AG10803 (cell line): ENCODE results near the gene DCN.
"Not testable (repeated sequence)": the region's sequence is repeated elsewhere in the genome, so short reads cannot be mapped to it uniquely, and the experiment has no call there.

ENCODE experiments used
- DNase-seq: peaks from one replicate; pipeline ENCODE4 v3.0.0; 2010; ENCODE audit warnings: low read depth
- H3K4me3 ChIP-seq: 2 replicates; pipeline ENCODE4 v1.5.1; 2011; ENCODE audit warnings: mild to moderate bottlenecking, low read length, control low read depth
- TF ChIP-seq, protein P1 (sequence below): conservative IDR thresholded peaks from 2 replicates; pipeline ENCODE4 v1.5.1; 2011; ENCODE audit warnings: mild to moderate bottlenecking, low read length, control low read depth, inconsistent platforms

The DCN gene

DNA sequence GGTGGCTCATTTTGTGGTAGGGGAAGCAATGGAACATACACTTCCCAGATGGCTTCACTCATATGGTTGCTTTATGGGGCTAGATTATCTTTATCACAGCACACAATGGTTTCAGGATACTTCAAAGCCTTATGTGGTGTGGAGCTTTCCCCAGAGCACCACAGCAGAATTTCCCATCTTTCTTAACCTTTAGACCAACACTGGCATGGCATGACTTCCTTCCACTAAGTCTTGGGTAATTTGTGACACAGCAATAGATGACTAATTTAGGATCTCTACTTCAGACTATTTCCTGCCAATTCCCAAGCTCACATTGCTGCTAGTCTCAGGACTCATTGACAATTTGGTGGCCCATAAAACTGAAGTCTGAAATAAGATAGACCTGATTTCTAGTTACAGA lies 36.9 kb upstream of the DCN start:
- H3K4me3 ChIP-seq, result no peak overlapping the region
- TF ChIP-seq, protein P1, sequence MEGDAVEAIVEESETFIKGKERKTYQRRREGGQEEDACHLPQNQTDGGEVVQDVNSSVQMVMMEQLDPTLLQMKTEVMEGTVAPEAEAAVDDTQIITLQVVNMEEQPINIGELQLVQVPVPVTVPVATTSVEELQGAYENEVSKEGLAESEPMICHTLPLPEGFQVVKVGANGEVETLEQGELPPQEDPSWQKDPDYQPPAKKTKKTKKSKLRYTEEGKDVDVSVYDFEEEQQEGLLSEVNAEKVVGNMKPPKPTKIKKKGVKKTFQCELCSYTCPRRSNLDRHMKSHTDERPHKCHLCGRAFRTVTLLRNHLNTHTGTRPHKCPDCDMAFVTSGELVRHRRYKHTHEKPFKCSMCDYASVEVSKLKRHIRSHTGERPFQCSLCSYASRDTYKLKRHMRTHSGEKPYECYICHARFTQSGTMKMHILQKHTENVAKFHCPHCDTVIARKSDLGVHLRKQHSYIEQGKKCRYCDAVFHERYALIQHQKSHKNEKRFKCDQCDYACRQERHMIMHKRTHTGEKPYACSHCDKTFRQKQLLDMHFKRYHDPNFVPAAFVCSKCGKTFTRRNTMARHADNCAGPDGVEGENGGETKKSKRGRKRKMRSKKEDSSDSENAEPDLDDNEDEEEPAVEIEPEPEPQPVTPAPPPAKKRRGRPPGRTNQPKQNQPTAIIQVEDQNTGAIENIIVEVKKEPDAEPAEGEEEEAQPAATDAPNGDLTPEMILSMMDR, result no peak
- peak; percentile 74 for DNase-seq

DNA sequence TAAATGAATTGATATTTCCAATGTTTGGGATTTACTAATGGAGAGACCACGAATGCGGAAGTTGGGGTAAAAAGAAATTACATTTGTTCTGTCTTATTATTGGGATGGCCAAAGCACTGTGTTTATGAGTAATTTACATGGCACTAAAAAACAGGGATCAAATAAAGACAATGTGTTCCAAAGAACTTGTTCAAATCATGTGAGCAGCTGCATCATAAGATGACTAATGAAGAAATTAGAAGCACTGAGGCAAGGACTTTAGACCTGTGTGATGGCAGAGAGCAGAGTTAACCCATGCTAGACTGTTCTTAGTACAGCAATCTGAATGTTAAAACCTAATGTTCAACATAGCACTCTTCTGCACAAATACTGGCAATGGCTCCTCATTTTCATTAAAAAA lies 34.3 kb upstream of the DCN start:
- TF ChIP-seq, protein P1, result no peak
- no peak for DNase-seq
- no peak overlapping the region for H3K4me3 ChIP-seq

DNA sequence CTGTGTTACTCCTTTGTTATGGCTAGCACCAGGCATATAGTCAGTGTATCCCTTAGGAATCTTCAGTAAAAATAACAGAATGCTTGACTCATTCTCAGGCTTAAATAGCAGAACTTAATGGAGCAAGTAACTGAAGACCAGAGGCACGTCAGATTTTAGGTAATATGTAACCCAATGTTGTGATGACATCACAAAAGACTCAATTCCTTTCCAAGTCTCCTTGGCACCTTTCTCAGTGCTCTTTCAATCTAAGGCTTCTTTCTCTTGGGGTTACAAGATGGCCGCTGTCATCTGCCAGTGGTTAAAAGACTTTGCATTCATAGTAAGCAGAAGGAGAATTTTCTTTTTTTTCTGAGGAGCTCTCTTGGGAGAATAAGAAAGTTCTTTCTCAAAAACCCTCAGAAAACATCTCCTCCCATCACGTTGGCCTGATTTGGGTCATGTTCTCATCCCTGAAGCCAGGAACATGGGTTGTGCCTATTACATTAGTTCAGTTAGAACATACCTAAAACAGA lies 33.4 kb upstream of the DCN start:
- TF ChIP-seq, protein P1, result no peak
- DNase-seq, result peak; percentile 70
- H3K4me3 ChIP-seq, result no peak overlapping the region

DNA sequence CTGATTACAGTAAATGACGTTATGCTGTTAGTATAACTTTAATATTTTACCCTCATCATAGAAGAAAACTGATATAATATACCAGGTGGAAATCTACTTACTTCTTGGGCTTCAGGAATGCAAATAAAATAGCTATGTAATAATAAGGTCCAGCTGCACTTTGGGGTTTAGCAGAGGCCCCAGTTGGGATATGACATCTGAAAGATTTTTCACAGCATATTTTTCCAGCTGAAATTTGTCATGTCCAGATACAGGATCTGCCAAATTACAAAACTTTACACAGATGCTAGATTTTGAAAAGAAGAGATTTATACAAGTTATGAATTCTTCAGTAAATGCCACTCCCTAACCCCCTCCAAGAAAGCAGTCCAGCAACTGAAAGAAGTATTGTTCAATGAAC lies 29.2 kb upstream of the DCN start:
- DNase-seq, result peak; percentile 81
- TF ChIP-seq, protein P1, result no peak

DNA sequence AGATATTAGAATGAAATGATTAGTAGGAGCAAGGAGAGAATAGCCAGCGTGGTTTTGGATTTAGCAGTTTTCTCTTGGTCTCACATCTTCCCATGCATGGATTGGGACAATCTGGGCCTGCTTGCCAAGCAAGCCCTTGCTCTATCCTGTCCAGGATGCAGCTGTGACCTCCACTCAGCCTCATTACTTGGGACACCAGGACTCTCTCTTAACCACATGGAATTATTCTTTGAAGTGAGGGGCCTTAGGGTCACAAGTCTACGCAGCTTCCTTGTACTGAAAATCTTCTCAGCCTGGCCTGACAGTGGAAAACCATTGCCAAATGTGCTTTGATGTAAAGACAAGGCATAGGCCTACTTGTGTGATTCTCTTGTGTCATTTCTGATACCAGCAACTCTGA lies 28.0 kb upstream of the DCN start:
- DNase-seq, result no peak
- TF ChIP-seq, protein P1, result no peak
- H3K4me3 ChIP-seq, result no peak overlapping the region

More for the DNA sequence above, 29.2 kb upstream of the DCN start:
- H3K4me3 ChIP-seq, result no peak overlapping the region

DNA sequence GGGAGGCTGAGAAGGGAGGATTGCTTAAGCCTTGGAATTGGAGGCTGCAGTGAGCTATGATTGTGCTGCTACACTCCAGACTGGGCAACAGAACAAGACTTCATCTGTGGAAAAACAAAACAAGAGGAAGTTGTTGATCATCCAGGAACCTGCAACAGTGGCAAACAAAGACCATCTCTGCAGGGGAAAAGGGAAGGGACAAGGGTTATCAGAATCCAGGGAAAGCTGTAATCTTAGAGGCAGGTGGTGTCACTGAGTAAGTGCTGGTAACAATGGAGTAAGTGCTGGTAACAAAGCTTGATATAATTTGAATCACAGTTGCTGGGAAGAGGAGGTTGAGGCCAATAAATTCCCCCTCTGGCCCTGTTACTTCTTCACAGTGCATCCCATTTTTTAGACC lies 27.5 kb upstream of the DCN start:
- TF ChIP-seq, protein P1, result no peak
- DNase-seq, result no peak
- no peak overlapping the region for H3K4me3 ChIP-seq

DNA sequence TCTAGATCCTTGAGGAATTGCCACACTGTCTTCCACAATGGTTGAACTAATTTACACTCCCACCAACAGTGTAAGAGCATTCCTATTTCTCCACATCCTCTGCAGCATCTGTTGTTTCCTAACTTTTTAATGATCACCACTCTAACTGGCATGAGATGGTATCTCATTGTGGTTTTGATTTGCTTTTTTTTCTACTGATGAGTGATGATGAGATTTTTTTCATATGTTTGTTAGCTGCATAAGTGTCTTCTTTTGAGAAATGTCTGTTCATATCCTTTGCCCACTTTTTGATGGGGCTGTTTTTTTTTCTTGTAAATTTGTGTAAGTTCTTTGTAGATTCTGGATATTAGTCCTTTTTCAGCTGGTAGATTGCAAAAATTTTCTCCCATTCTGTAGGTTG lies 24.7 kb upstream of the DCN start:
- peak; percentile 78 for DNase-seq
- not testable (repeated sequence) for H3K4me3 ChIP-seq

DNA sequence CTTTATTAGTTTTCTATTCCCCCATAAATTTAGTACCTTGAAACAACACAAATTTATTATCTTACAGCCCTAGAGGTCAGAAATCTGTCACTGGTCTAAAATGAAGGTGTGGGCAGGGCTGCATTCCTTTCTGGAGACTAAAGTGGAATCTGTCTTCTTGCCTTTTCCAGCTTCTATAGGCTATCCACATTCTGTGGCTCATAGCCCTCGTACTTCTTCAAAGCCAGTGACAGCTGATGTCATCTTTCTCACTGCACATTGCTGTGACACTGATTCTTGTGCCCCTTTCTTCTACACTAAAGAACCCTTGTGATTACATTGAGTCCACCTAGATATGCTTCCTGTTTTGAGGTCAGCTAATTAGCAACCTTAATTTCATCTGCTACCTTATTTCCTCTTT lies 23.2 kb upstream of the DCN start:
- H3K4me3 ChIP-seq, result no peak overlapping the region
- DNase-seq, result peak; percentile 27
- TF ChIP-seq, protein P1, result no peak
